AG04449 (cell line): ENCODE data around the gene DNAJB6.

Source experiments
- CTCF ChIA-PET: fragments of 350-600 bp; formaldehyde crosslinking; extraction: SDS; loops from one replicate; lab custom pipeline; 2021; ENCODE audit warnings: antibody characterized with exemption; lab: Yijun Ruan, JAX
- POLR2A ChIA-PET: fragments of 400-600, 350-600 bp; formaldehyde crosslinking; extraction: SDS; loops from one replicate; lab custom pipeline; 2020; ENCODE audit warnings: antibody characterized with exemption, inconsistent platforms; lab: Yijun Ruan, JAX
- DNase-seq: peaks from one replicate; pipeline ENCODE4 v3.0.0-alpha.2; 2010; ENCODE audit warnings: low read depth, low spot score
- H3K4me3 ChIP-seq: 2 replicates; pipeline ENCODE4 v1.5.1; 2011; ENCODE audit warnings: low read depth, mild to moderate bottlenecking, control low read depth, low read length
- TF ChIP-seq, protein P1 (sequence below): IDR thresholded peaks from one replicate; pipeline ENCODE4 v1.5.1; 2011; ENCODE audit warnings: mild to moderate bottlenecking, moderate library complexity, low read length, control low read depth, inconsistent platforms; ENCODE audit not compliant: insufficient read depth; ENCODE audit errors: missing control alignments

The DNAJB6 gene

DNA sequence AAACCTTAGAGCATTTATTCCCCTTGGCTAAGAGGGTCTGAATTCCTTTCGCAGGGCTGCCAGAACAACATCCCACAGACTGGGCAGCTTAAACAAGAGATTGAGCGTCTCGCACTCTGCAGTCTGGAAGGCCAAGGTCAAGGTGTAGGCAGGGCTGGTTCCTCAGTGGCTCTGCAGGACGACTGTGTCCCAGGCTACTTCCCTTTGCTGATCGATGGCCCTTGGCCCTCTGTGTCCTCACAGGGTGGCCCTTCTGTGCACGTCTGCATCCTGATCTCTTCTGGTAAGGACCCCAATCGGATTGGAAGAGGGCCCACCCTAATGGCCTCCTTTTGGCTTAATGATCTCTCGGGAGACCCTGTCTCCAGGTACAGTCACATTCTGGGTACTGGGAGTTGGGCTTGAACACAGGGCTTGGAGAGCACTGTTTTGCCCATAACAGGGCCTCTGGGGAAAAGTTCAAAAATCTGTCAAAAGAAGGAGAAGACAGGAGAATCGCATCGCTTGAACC is 35.1 kb upstream of the DNAJB6 start:
- ChIA-PET POLR2A (no interaction called here), CTCF (interaction anchor here (4.4 kb wide), 1 partner anchor 27 kb away, joined by 20 read pairs; no protein-coding TSS in a partner anchor)
- TF ChIP-seq, protein P1, sequence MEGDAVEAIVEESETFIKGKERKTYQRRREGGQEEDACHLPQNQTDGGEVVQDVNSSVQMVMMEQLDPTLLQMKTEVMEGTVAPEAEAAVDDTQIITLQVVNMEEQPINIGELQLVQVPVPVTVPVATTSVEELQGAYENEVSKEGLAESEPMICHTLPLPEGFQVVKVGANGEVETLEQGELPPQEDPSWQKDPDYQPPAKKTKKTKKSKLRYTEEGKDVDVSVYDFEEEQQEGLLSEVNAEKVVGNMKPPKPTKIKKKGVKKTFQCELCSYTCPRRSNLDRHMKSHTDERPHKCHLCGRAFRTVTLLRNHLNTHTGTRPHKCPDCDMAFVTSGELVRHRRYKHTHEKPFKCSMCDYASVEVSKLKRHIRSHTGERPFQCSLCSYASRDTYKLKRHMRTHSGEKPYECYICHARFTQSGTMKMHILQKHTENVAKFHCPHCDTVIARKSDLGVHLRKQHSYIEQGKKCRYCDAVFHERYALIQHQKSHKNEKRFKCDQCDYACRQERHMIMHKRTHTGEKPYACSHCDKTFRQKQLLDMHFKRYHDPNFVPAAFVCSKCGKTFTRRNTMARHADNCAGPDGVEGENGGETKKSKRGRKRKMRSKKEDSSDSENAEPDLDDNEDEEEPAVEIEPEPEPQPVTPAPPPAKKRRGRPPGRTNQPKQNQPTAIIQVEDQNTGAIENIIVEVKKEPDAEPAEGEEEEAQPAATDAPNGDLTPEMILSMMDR = no peak
- H3K4me3 ChIP-seq = no peak overlapping the region
- no peak for DNase-seq

DNA sequence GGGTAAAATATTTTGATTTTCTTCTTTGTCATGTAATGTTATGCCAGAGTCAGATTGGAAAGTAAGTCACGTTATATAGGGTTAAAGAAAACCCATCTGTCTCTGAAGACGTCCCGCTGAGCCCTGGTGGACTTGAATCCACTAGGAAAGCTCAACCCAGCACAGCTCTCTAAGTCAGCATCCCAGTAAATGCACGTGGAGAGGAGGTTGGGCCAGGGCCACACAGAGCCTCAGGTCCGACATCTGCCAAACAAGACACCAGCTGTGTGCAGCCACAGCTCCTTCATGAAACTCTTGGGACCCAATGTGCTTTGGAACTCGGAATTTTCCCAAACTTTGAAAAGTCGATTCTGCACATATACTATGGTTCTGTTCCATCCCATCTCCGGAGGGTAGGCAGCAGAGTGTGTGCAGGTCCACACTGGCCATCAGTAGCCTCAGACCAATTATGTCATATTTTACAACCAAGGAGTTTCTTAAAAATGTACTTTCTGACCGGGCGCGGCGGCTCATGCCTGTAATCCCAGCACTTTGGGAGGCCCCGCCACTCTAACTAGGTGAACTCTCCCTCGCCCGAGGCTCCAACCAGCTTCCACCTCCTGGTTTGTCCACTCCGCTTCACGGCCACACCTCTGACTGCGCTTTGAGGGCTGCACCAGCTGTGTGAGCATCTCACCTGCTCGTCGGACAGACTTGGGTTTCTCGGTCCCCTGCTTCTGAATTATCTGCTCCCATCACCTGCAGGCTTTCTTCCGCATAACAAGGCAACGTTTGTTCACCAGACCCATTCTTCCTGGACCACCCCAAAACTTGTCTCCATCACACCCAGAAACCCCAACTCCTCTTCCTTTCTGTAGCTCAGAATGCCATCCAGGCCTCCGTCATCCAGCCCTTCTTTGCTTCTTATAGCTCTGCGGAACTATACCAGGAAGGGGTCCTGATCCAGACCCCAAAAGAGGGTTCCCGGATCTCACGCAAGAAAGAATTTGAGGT is 29.7 kb upstream of the DNAJB6 start:
- ChIA-PET CTCF (interaction anchor here (1.1 to 3.8 kb wide), 3 partner anchors 32 to 35 kb away, joined by 3 to 14 read pairs (median 9); no protein-coding TSS in a partner anchor), POLR2A (no interaction called here)
- no peak for DNase-seq
- TF ChIP-seq, protein P1 = no peak
- H3K4me3 ChIP-seq = no peak overlapping the region

DNA sequence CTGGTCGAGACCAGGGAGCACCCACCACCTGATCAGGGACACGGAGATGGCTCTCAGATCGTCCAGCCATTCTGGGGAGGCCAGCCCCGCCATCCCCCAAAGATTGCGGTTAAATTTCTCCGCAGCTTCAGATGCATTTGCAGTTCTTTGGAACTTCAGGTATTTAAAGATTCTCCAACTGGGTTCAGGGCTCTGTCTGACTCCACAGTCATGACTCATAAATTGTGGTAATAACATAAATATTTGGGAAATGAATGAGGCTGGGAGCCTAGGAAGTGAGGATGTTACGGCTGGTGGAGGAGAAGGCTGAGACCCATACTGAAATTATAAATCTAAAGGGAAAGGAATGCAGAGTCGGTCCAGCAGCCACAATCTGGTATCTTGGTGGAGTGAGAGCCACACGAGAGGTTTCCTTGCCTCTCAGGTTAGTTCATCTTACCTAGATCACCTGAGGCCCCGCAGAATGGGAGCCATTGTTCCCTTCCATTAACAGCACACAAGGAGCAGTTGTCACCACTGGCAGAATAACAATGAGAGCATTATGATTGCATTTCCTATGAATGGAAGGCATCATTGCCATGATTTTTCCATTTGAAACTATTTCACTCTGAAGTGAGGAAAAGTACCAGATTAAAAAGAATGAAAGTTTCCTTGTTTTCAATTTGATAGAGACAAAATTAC is 26.7 kb upstream of the DNAJB6 start:
- H3K4me3 ChIP-seq = no peak overlapping the region
- ChIA-PET CTCF (interaction anchor here (1.2 kb wide), 1 partner anchor 29 kb away, joined by 5 read pairs; no protein-coding TSS in a partner anchor), POLR2A (no interaction called here)
- peak; percentile 88 for DNase-seq
- TF ChIP-seq, protein P1 = no peak

DNA sequence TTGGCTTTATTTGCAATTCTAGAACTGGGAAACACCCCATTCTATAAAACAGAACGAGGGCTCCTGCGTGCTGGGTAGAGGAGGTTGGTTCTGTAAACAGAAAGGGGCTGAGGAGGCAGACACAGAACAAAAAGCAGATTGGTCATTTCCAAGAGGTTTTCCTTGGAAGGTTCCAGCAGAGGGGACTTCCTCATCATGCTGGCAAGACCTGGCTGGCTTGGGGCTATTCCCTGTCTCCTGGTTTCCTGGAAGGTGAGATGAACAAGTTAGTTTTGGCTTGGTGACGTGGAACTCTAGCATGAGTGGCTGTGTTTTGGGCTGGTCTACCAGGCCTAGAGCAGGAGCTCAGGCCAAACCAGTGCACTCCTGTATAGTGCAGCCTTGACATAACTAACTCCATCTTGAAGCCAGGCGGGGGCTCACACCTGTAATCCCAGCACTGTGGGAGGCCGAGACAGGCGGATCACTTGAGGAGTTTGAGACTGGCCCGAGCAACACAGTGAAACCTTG is 26.1 kb upstream of the DNAJB6 start:
- POLR2A ChIA-PET = no interaction called here
- H3K4me3 ChIP-seq = no peak overlapping the region
- TF ChIP-seq, protein P1 = no peak
- no peak for DNase-seq
- CTCF ChIA-PET = interaction anchor here (1.2 kb wide), 1 partner anchor 29 kb away, joined by 5 read pairs; no protein-coding TSS in a partner anchor

- TF ChIP-seq, protein P1 = no peak
- DNase-seq = no peak
- H3K4me3 ChIP-seq = no peak overlapping the region
- ChIA-PET POLR2A (no interaction called here), CTCF (interaction anchor here (1.8 kb wide), 1 partner anchor 33 kb away, joined by 5 read pairs; no protein-coding TSS in a partner anchor)
Observed at GRCh38 chr7:157312941-157313340, 23.9 kb upstream of the DNAJB6 start.

GRCh38 chr7:157313645-157314044 is 23.2 kb upstream of the DNAJB6 start:
- POLR2A ChIA-PET = no interaction called here
- TF ChIP-seq, protein P1 = no peak

More at GRCh38 chr7:157313645-157314044, 23.2 kb upstream of the DNAJB6 start:
- CTCF ChIA-PET = interaction anchor here (1.0 kb wide), 1 partner anchor 40 kb away, joined by 5 read pairs; no protein-coding TSS in a partner anchor
- no peak for DNase-seq
- H3K4me3 ChIP-seq = no peak overlapping the region
